Naive thymus-derived CD8-positive, alpha-beta T cell (primary cell): ENCODE results near the gene ZNF385C. TPM values are rescaled to one million over a fixed set of nuclear protein-coding genes. Genes with fewer than 3 reads are reported as not detected.
A peak's percentile ranks its signal among the peaks of the same experiment; 100 is the strongest.
"Not testable (repeated sequence)": the region's sequence is repeated elsewhere in the genome, so short reads cannot be mapped to it uniquely, and the experiment has no call there.

Experiments
- ATAC-seq, 2 donors: fragments of 150-1000 bp; cut with Tn5 transposase in 1 of 2; sonication (Bioruptor Pico), chemical (Tn5 transposase) in 1 of 2; 1 replicate in 1 of 2; 2 replicates in 1 of 2; pipeline ENCODE4 v1.10.0; 2021; ENCODE audit warnings: mild to moderate bottlenecking in 2 of 2, moderate library complexity in 2 of 2
- POLR2A ChIA-PET: fragments of 350-600 bp; sonication (Branson Sonifier 250); formaldehyde crosslinking; loops from one replicate; lab custom pipeline; 2021; ENCODE audit warnings: antibody characterized with exemption; lab: Charles Lee
- DNase-seq, 10 donors: peaks; one replicate each; pipeline versions ENCODE4 v3.0.0 to v3.0.0-alpha.2; 2020 to 2022
- H3K27ac Mint-ChIP-seq, 10 donors: one replicate each; pipeline ENCODE4 v1.8.0; 2020 to 2022; ENCODE audit warnings: mild to moderate bottlenecking in 10 of 10, mixed read lengths in 10 of 10, moderate library complexity in 4 of 10, inconsistent platforms in 1 of 10
- H3K27me3 Mint-ChIP-seq, 5 donors: one replicate each; pipeline ENCODE4 v1.8.0; 2021 to 2022; ENCODE audit warnings: mixed read lengths in 5 of 5
- H3K36me3 Mint-ChIP-seq, 3 donors: one replicate each; pipeline ENCODE4 v1.8.0; 2020 to 2022; ENCODE audit warnings: mixed read lengths in 3 of 3, mild to moderate bottlenecking in 2 of 3, inconsistent platforms in 1 of 3
- H3K4me1 Mint-ChIP-seq, 4 donors: one replicate each; pipeline ENCODE4 v1.8.0; 2021 to 2022; ENCODE audit warnings: mixed read lengths in 4 of 4
- H3K4me3 Mint-ChIP-seq, 10 donors: one replicate each; pipeline ENCODE4 v1.8.0; 2020 to 2022; ENCODE audit warnings: mild to moderate bottlenecking in 10 of 10, mixed read lengths in 10 of 10, moderate library complexity in 6 of 10, inconsistent platforms in 1 of 10
- H3K9me3 Mint-ChIP-seq, 9 donors: one replicate each; pipeline ENCODE4 v1.8.0; 2020 to 2022; ENCODE audit warnings: mixed read lengths in 9 of 9, mild to moderate bottlenecking in 3 of 9, inconsistent platforms in 1 of 9, moderate library complexity in 1 of 9
- polyA plus RNA-seq, 3 donors: library from polyadenylated mRNA; unstranded; fragments of 300-500 nt; fragmentation: Illumina TruSeq; gene quantifications; one replicate each; pipeline ENCODE4 v1.2.3, GENCODE V29; 2021
- total RNA-seq, 8 experiments: library from RNA in 2 of 8; stranded (reverse) in 2 of 8; gene quantifications; one replicate each; pipeline ENCODE4 v1.2.3 and lab custom pipeline; 2021 to 2026

ZNF385C gene
- total and polyA plus RNA-seq, 5 experiments from 2014 or later, result 0.09 to 0.36 (median 0.14) TPM; not detected in 1

DNA sequence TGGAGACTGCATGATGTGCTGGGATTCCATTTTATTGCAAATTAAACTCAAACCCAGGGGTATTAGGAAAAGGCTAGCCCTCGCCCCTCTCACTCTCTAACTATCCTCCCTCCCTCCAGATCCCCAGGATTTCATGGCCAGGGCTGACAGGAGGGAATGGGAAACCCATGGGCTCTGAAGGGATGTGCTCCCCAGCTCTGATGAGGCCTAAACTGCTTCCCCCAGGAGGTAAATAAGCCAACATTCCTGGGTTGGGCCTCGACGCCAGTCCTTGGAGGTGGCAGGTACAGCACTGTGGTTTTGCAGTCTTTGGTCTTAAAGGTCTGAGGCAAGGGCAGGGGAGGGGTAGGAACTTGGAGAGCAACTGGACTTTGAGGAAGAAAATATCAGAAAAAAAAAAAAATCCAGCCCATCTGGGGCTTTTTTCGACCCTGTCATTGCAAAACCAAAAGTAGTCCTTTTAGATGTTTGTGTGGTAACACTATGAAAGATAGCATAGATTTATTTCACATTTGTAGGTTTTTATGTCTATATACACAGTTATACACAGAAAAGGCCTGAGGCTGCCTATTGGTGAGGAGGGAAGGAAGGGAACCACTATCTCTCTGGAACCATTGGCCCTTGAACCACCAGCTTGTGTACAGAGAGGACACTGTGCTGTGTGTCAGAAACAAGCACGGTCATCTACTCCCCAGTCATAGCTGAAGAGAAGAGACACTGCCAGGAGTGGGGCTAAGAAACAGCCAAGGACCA, 59.9 kb downstream of the ZNF385C start:
- no peaks in the 10 kb centered on the region for H3K9me3 Mint-ChIP-seq
- H3K4me3 Mint-ChIP-seq, result no peak overlapping the region
- H3K4me1 Mint-ChIP-seq, result peaks cover 3 to 9% (median 6%) of the 10 kb centered on the region in 4 donors
- H3K36me3 Mint-ChIP-seq, result no peaks in the 10 kb centered on the region
- POLR2A ChIA-PET, result no interaction called here
- peaks cover 0 to 19% (median 5%) of the 10 kb centered on the region in 5 donors for H3K27me3 Mint-ChIP-seq
- no peak for ATAC-seq
- no peak overlapping the region for H3K27ac Mint-ChIP-seq
- DNase-seq, result no peak

GRCh38 chr17:42034059-42034458, 64.2 kb downstream of the ZNF385C start:
- no peak for DNase-seq
- Mint-ChIP-seq H3K4me3 (no peak overlapping the region), H3K27me3 (peaks cover 0 to 15% (median 5%) of the 10 kb centered on the region in 5 donors), H3K4me1 (peaks cover 3 to 9% (median 6%) of the 10 kb centered on the region in 4 donors), H3K36me3 (no peaks in the 10 kb centered on the region), H3K9me3 (no peaks in the 10 kb centered on the region), H3K27ac (no peak overlapping the region)
- POLR2A ChIA-PET, result interaction anchor here (1.2 kb wide), 1 partner anchor 16 kb away, joined by 3 read pairs; no protein-coding TSS in a partner anchor
- peak in 1 of 2 donors; percentile 29 for ATAC-seq

DNA sequence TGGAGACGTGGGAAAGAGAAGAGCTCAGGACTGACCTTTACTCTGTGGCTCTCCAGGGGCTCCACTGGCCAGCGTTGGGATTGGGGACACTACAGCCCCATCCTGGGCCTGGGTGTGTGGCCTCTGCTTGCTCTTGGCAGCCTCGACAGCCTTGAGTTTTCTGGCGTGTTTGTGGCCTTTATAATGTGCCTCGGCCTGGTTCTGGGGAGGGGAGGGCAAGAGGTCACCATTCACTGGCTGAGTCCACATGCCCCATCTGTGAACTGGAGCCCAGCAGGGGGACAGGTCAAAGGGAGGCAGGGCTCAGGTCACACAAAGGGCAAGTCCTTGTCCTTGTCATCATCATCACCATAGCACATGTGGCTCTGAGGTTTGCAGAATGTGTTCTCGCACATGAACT, 66.7 kb downstream of the ZNF385C start:
- no peak overlapping the region for H3K27ac Mint-ChIP-seq
- peaks cover 3 to 9% (median 7%) of the 10 kb centered on the region in 4 donors for H3K4me1 Mint-ChIP-seq
- POLR2A ChIA-PET, result no interaction called here
- DNase-seq, result no peak
- H3K27me3 Mint-ChIP-seq, result peaks cover 0 to 8% (median 3%) of the 10 kb centered on the region in 5 donors
- no peak overlapping the region for H3K4me3 Mint-ChIP-seq
- H3K9me3 Mint-ChIP-seq, result no peaks in the 10 kb centered on the region
- no peaks in the 10 kb centered on the region for H3K36me3 Mint-ChIP-seq
- ATAC-seq, result no peak

GRCh38 chr17:42028791-42029127, 69.5 kb downstream of the ZNF385C start:
- H3K4me3 Mint-ChIP-seq, result no peak overlapping the region
- peaks cover 0 to 8% (median 2%) of the 10 kb centered on the region in 5 donors for H3K27me3 Mint-ChIP-seq
- peaks cover 6 to 10% (median 8%) of the 10 kb centered on the region in 4 donors for H3K4me1 Mint-ChIP-seq
- no peaks in the 10 kb centered on the region for H3K9me3 Mint-ChIP-seq
- ATAC-seq (no peak), DNase-seq (no peak)
- H3K36me3 Mint-ChIP-seq, result peaks cover 0 to 13% (median 3%) of the 10 kb centered on the region in 3 donors
- H3K27ac Mint-ChIP-seq, result no peak overlapping the region
- POLR2A ChIA-PET, result no interaction called here

GRCh38 chr17:42027961-42028790, 70.1 kb downstream of the ZNF385C start:
- POLR2A ChIA-PET, result no interaction called here
- Mint-ChIP-seq H3K36me3 (peaks cover 0 to 16% (median 3%) of the 10 kb centered on the region in 3 donors), H3K4me1 (peaks cover 4 to 9% (median 6%) of the 10 kb centered on the region in 4 donors), H3K4me3 (no peak overlapping the region), H3K9me3 (no peaks in the 10 kb centered on the region), H3K27me3 (peaks cover 0 to 8% (median 2%) of the 10 kb centered on the region in 5 donors), H3K27ac (no peak overlapping the region)
- ATAC-seq (no peak), DNase-seq (no peak)

- Mint-ChIP-seq H3K27ac (no peak overlapping the region), H3K9me3 (no peaks in the 10 kb centered on the region), H3K36me3 (peaks cover 0 to 21% (median 3%) of the 10 kb centered on the region in 3 donors), H3K4me1 (peaks cover 4 to 9% (median 6%) of the 10 kb centered on the region in 4 donors), H3K27me3 (peaks cover 0 to 8% (median 2%) of the 10 kb centered on the region in 5 donors), H3K4me3 (no peak overlapping the region)
- DNase-seq (no peak), ATAC-seq (no peak)
- POLR2A ChIA-PET, result no interaction called here
Observed at GRCh38 chr17:42027590-42027889, 70.7 kb downstream of the ZNF385C start.

GRCh38 chr17:42026857-42027589, 71.2 kb downstream of the ZNF385C start:
- Mint-ChIP-seq H3K4me1 (peaks cover 7 to 13% (median 10%) of the 10 kb centered on the region in 4 donors), H3K4me3 (no peak overlapping the region), H3K9me3 (no peaks in the 10 kb centered on the region), H3K27me3 (peaks cover 0 to 8% (median 2%) of the 10 kb centered on the region in 5 donors), H3K36me3 (peaks cover 0 to 23% (median 3%) of the 10 kb centered on the region in 3 donors), H3K27ac (no peak overlapping the region)
- POLR2A ChIA-PET, result interaction anchor here (2.3 kb wide), 1 partner anchor 93 kb away, joined by 14 read pairs; the partner anchor contains the start of gene KAT2A
- ATAC-seq (no peak), DNase-seq (no peak)

DNA sequence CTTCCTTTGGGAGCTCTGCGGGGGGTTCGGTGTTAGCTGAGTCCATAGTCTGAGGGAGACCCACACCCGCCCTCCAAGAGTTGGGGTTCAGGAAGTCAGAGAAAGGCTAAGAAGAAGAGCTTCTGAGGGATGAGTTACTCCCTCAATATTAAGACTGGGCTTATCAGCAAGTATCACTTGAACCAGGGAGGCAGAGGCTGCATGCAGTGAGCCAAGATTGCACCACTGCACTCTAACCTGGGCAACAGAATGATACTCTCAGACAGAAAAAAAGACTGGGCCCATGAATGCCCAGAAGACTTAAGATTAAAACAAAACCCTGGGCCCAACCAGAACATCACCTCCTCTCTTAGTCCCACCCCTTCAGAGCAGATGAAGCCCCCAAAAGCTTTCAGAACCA, 72.3 kb downstream of the ZNF385C start:
- Mint-ChIP-seq H3K4me1 (peaks cover 12 to 21% (median 17%) of the 10 kb centered on the region in 4 donors), H3K36me3 (peaks cover 0 to 27% (median 3%) of the 10 kb centered on the region in 3 donors), H3K4me3 (no peak overlapping the region), H3K27ac (peak overlapping the region in 4 of 10 donors; percentile 5 to 70 (median 40)), H3K27me3 (peaks cover 0 to 8% (median 2%) of the 10 kb centered on the region in 5 donors), H3K9me3 (no peaks in the 10 kb centered on the region)
- POLR2A ChIA-PET, result interaction anchor here (0.5 to 2.3 kb wide), 3 partner anchors 87 to 377 kb away, joined by 3 to 14 read pairs (median 6); partner anchors contain the start of genes DHX58 and KAT2A
- DNase-seq (no peak), ATAC-seq (no peak)

DNA sequence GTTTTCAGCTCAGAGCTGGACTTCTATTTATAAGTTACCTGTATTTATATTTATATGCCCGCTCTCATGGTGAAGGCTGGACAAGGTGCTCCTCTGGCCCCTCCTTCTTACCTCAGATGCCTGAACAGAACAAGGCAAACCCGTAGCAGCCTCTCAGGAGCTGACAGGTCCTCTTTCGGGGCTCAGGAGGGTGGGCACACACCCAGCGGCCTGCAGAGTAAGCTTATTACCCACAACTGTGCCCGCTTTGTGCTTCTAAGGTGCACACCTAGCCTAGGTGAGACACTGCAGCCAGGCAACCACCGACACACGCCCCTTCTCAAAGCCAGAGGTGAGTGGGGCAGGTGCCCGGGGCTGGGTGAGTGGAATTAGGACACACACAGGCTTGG, 73.1 kb downstream of the ZNF385C start:
- Mint-ChIP-seq H3K9me3 (no peaks in the 10 kb centered on the region), H3K36me3 (peaks cover 0 to 27% (median 3%) of the 10 kb centered on the region in 3 donors), H3K4me3 (no peak overlapping the region), H3K4me1 (peaks cover 15 to 28% (median 24%) of the 10 kb centered on the region in 4 donors), H3K27ac (peak overlapping the region in 4 of 10 donors; percentile 42 to 85 (median 70)), H3K27me3 (peaks cover 0 to 8% (median 2%) of the 10 kb centered on the region in 5 donors)
- DNase-seq (no peak), ATAC-seq (peak in 1 of 2 donors; percentile 37)
- POLR2A ChIA-PET, result interaction anchor here (0.7 to 2.3 kb wide), 4 partner anchors 58 to 95 kb away, joined by 3 to 14 read pairs (median 4); partner anchors contain the start of genes DHX58 and KAT2A

DNA sequence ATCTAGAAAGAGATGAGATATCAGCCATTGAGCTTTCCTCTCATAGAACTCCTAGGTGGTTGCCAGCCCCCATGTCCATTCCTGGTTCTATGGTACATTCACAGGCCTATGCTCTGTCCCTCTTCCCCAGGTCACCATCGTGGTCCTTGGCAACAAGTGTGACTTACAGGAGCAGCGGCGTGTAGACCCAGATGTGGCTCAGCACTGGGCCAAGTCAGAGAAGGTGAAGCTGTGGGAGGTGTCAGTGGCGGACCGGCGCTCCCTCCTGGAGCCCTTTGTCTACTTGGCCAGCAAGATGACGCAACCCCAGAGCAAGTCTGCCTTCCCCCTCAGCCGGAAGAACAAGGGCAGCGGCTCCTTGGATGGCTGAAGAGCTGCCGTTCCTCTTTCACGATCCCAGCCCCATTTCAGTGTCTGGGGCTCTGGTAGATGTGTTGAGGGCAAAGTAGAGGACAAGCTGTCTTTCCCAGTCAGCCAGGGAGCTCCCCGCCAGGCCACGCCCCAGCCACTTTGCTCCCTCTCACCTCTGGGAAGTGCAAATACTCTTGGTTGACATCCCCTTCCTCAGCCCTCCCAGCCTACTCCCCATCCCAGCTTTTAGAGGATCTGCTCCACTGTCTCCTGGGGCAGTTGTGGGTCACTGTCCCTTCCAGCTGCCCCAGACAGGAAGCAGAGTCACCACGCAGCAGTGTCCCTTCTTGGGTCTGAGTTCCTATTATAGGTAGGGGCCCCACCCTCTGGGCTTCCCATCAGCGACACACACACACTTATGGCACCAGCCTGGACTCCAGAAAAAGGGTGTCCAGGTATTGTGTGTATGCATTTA, 74.5 kb downstream of the ZNF385C start:
- POLR2A ChIA-PET, result interaction anchor here (0.6 to 2.0 kb wide), 5 partner anchors 11 to 294 kb away, joined by 3 to 10 read pairs (median 3); partner anchors contain the start of gene DHX58
- H3K36me3 Mint-ChIP-seq, result peaks cover 0 to 27% (median 3%) of the 10 kb centered on the region in 3 donors
- peak overlapping the region in 1 of 10 donors; percentile 44 for H3K27ac Mint-ChIP-seq
- H3K4me1 Mint-ChIP-seq, result peaks cover 21 to 41% (median 35%) of the 10 kb centered on the region in 4 donors
- peak overlapping the region in 1 of 10 donors; percentile 65 for H3K4me3 Mint-ChIP-seq
- H3K9me3 Mint-ChIP-seq, result peaks cover 0 to 3% (median 0%) of the 10 kb centered on the region in 9 donors
- peaks cover 0 to 6% (median 0%) of the 10 kb centered on the region in 5 donors for H3K27me3 Mint-ChIP-seq
- DNase-seq (no peak), ATAC-seq (no peak)

DNA sequence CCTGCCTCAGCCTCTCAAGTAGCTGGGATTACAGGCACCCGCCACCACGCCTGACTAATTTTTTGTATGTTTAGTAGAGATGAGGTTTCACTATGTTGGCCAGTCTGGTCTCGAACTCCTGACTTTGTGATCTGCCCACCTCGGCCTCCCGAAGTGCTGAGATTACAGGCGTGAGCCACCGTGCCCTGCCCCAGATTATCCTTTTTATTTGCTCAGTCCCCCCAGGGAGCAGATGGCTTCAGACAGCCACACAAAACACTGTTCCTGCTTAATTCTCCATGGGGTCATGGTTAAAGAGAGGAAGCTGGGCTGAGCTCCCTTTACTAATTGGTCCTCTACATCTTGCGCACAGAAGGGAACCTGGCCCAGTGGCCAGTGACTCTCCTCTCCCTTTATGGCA, 77.4 kb downstream of the ZNF385C start:
- not testable (repeated sequence) for H3K27me3 Mint-ChIP-seq, H3K9me3 Mint-ChIP-seq, DNase-seq, ATAC-seq
- Mint-ChIP-seq H3K4me3 (peak overlapping the region; percentile 83 to 100 (median 94)), H3K36me3 (peaks cover 3 to 26% (median 9%) of the 10 kb centered on the region in 3 donors), H3K4me1 (peaks cover 28 to 68% (median 59%) of the 10 kb centered on the region in 4 donors), H3K27ac (peak overlapping the region in 9 of 10 donors; percentile 59 to 95 (median 66))
- POLR2A ChIA-PET, result interaction anchor here (0.6 to 7.2 kb wide), 7 partner anchors 14 to 166 kb away, joined by 3 to 83 read pairs (median 5); partner anchors contain the start of genes DHX58 and ODAD4
